ENCODE data around the gene AOC3.

The AOC3 gene, protein sequence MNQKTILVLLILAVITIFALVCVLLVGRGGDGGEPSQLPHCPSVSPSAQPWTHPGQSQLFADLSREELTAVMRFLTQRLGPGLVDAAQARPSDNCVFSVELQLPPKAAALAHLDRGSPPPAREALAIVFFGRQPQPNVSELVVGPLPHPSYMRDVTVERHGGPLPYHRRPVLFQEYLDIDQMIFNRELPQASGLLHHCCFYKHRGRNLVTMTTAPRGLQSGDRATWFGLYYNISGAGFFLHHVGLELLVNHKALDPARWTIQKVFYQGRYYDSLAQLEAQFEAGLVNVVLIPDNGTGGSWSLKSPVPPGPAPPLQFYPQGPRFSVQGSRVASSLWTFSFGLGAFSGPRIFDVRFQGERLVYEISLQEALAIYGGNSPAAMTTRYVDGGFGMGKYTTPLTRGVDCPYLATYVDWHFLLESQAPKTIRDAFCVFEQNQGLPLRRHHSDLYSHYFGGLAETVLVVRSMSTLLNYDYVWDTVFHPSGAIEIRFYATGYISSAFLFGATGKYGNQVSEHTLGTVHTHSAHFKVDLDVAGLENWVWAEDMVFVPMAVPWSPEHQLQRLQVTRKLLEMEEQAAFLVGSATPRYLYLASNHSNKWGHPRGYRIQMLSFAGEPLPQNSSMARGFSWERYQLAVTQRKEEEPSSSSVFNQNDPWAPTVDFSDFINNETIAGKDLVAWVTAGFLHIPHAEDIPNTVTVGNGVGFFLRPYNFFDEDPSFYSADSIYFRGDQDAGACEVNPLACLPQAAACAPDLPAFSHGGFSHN

DNA sequence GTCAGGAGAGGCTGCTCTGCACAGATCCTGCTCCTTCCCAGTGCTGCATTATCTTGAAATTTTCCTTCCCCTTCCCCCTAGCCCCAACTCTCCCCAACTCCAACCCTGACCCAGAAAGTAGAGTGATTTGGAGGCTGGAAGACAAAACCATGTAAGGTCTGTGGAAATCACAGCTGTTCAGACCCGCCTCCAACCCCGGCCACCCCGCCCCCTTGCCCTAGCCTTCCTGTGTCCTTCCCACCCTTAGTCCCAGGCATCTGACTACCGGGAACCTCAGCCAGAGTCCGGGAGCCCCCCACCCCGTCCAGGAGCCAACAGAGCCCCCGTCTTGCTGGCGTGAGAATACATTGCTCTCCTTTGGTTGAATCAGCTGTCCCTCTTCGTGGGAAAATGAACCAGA, at the start of gene AOC3:
Gene AOC3 (plus strand): TSS at position 246 of the 400 bp plus-strand sequence. CDS start 145 bp downstream, at position 391.
- DNase-seq: no peak

DNA sequence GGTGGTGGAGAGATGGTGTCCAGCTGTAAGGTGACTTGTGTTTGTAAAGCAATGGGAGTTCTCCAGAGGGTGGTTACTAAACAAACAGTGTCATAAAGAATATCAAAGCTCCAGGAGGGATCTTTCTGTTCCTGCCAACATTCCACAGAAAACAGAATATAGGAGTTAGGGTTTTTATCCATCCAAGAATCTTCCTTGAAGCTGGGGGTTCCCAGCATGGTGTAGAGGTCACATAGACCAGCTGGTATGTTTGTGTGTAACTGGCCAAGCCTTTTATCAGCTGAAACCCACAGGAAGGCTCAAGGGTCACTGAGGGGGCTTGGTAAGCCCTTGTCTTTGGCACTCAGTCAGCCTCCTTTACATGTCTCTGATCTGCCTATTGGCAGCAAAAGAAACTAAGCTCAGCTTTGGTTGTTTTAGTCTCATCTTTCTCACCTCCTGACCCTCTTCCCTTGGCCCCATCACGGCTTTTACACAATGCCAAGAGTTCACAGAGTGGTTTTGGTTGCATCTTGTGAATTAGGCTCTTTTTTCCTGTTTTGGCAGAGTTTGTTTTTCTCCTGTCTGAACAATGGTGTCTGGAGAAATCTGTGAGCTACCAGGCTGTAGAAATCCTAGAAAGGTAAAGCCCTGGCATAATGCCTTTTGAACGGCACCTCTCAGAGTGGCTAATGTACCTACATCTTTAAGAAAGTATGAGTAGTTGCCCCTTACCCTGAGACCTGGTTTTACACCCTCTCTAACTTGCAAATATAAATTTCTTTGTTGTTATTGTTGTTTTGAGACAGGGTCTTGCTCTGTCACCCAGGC, 47.7 kb upstream of the AOC3 start:
- no peak for DNase-seq

DNA sequence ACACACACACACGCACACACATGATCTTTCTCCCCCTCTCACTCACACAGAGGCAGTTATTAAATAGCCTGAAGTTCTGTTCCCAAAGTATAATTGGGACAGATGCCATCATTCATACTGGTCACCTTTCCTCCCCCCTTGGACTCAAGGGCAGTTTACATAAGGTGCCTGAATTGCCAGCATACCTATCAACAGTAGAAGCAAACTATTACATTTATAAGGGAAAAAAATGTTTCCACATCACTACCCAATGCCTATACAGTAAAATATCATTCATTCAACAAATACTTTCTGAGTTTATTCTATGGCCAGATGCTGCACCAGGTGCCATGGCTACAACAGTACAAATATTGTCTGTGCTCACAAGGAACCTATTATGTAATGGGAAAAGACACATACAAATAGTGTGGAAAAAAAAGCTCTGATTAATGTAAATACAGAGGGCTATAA, 46.1 kb upstream of the AOC3 start:
- no peak for DNase-seq

DNA sequence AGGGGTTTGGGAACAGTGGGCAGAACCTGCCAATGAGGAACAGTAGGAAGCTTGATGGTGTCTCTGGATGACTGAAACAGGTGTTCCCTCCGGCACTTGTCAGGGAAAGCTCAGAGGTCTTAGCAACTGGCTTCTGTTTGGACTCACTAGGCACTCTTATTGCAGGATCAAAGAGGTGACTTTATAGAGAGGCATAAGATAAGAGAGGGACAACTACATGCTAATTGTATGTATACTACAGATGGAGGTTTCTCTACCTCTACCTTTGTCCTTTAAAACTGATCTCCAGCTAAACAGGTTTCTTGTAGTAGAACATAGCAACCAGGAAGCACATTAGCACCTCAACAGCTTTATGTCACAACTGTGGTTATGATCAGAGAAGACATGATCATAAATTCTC, 44.8 kb upstream of the AOC3 start:
- no peak for DNase-seq

DNA sequence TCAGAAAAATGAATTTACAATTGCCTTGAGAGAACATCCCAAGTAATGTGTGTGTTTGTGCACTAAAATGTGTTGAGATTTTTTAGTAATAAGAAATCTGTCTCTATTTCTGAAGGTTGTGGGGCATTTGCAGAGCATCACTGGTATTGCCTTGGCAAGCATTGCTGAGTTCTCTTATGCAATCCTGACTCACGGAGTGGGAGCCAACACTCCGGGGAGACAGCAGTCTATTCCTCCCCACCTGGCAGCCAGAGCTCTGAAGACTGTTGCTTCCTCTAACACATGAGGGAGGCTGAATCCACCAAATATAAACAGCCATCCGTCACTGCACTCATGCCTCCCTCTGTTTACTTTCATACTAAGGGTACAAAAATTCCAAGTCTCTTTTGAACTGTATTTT, 41.7 kb upstream of the AOC3 start:
- no peak for DNase-seq

DNA sequence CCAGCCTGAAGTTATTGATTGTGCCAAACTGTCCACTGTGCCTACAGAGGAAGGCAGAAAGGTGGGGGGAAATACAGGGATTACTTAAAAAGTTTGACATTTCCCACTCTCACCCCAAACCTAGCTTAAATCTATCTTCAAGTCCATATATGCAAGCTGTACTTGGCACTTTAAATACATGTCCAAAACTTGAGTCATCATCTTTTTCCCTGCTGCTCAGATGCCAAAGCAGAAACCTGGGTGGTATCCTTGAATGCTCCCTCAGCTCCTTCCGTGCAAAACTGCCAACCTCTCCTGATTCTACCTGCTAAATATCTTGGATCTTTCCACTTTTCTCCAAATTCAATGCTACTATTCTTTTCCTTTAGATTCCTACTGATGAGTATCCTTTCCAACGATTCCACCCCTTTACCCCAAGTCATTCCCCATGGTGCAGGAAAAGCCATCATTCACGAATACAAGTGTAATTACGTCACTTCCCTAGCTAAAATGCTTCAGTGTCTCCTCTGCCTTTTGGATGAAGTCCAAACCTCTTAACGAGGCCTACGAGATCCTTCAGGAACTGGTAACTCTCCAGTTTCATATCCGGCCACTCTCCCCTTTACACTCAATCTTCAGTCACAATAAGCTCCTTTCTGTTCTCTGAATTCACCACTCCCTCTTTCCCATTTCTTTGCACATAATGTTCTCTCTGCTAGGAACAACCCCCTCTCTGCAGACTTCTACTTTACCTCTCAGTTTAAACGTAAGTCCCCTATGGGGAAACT, 36.2 kb upstream of the AOC3 start:
- no peak for DNase-seq

DNA sequence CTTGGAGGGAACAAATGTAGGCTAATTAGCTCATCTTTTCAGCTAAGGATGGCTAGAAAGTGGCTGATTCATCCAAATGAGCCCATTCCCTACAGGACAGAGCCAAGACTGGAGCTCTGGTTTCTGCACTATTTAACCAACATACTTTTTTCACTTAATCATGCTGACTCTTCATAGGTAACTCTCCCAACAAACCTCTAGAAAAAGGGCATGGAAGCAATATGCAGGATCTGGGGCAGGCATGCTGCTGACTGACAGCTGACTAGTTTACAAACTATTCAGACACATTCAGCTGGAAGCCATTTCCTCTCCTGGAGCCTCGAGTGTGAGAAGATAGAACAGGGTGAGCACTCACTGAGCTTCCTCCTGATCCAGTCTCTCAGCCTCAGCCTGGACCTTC, 33.1 kb upstream of the AOC3 start:
- DNase-seq: no peak

DNA sequence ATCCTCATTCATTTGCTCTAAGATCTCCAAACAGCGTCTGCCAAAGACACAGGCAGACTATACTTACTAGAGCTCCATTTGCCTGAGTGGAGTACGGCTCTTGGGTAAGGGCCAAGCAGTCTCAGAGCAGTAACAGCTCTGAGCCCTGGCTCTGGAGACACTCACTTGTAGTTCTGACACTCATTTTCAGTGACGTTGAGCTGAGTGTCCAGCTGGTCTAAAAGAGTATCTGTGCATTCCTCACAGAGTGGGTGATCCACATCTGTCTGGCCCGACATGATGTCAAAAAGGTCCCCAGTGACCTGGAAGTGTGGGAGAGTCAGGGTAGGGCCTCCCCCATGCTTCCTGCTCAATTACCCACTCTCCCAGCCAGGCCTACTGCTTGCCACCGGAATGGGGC, 32.6 kb upstream of the AOC3 start:
- DNase-seq: no peak

DNA sequence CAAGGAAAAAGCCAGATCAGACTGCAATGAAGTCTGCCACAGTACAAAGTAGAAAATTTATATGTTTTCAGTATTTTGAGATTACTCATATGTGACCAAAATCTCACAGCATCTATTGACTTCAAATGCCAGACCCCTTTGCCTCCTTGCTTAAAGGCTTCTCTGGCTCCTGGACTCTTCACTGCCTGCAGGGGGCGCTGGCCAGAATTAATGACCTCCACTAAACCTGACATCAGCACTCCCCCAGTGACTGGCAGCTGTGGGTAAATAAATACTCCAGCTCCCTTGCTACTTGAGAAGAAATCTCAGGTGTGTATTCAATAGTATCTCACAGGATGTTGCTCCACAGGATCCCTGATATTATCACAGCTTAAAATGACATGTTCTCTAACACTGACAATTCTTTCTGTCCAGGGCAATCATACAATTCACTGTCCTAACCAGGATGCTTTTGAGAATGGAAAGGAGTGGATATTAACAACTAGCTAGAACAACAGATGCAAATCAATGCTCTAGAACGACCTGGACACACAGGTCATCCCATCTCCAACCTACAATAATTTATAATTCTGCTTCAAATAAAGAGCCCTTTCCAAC, 31.0 kb upstream of the AOC3 start:
- peak; percentile 61 for DNase-seq

DNA sequence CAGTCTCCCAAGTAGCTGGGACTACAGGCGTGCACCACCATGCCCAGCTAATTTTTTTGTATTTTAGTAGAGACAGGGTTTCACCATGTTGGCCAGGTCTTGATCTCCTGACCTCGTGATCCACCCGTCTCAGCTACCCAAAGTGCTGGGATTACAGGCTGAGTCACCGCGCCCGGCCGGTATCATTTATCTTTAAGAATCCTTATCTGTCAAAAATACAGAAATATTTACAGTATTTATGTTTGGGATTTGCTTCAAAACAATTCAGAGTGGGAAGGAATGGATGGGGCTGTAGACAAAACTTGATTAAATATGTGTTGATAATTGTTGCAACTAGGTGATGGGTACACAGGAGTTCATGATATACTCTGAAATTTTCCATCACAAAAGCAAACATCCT, 29.8 kb upstream of the AOC3 start:
- DNase-seq: no peak

DNA sequence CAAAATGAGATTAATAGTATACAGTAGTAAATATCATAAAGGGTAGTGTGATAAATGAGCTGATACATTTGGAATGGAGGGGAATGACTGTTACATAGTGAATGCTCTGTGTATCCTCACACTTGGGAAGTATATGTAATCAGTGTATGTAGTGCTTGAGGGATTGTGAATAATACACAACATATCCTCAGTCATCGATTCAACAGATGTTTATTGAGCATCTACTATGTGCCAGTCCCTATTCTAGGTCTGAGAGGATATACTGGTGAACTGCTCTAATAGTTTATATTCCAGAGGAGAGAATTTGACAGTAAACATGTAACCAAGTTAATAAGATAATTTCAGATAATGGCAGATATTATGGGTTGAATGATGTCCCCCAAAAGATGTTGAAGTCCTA, 23.5 kb upstream of the AOC3 start:
- no peak for DNase-seq

DNA sequence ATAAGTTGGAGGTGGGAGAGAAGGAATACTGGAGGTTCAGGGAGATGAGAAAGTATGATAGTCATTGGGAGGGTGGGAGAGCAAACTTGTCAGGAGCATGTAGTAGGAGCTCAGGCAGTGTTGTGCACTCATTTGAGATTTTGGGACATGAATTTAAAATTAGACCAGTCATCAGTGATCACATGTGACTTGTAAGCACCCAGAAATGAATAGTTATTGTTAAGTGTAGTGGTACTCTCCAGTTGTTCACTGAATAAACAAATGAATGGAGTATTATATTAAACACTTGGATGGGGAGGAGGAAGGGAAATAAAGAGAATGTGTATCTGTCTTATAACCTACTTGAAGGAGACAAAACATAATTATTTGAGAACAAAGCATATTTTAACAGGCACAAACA, 20.0 kb upstream of the AOC3 start:
- DNase-seq: no peak

DNA sequence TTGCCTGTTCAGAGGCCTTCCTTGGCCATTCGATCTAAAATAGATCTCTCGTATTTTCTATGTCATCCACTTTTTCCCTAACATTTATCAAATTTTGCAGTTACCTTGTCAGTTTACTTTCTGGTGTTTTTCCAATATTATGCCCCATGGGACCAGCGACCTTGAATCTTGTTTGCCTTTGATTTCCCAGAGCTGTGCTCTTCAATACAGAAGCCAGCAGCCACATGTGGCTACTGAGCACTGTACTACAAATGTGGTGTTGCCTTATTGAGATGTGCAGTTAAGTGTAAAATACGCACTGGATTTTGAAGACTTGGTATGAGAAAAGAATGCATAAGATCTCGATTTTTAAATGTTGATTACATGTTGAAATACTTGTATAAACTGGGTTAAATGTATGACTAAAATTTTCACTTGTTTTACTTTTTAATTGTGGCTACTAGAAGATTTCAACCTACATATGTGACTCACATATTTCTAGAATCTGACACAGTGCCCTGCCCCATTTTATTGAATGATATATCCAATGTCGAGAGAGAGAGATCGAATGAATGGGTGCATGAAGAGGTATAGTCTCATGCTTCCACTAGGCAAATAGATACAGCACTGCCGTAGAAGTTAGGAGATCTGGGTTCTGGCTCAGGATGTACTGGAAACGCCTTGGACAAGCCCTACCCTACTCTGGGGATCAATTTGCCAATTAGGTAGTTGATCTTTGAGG, 18.6 kb upstream of the AOC3 start:
- DNase-seq: no peak

DNA sequence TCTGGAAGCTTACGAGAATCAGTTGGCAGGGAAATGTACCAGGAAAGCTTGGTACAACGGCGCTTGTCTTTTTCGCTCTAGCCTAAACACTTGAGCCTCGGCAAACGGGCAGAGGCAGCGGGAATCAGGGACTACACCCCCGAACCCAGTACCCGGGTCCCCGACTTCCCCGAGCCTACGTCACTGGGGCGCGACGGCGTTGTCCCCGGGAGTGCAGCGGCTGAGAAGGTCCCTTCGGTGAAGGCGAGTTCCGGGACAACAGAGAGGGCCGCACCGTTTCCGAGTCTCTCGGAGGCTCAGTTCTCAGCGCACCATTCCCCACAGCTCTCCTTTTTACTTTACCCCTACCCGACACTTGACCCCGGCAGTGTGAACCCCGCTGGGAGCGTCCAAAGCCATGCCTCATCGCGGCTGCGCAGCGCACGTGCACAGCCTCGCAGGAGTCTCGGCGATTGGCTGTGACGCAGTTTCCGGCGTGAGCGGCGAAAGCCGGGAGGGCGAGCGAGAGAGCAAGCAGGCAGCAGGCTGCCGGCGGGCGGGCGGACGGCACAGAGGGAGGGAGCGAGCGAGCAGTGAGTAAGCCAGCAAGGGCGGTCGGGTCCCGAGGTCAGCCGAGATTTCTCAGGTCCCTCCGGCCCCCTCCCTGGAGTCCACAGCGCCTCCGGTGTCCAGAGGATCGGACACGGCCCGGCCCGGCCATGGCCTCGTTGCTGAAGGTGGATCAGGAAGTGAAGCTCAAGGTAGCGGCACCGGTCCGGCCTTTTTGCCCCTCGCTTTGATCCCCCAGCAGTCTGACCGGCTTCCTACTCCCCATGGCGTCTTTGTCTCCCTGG, 17.8 kb upstream of the AOC3 start, which contains the start of gene PSME3:
Gene PSME3 (plus strand): TSS at position 464 of the 833 bp plus-strand sequence. CDS start 235 bp downstream, at position 699.
- peak; percentile 86 for DNase-seq

DNA sequence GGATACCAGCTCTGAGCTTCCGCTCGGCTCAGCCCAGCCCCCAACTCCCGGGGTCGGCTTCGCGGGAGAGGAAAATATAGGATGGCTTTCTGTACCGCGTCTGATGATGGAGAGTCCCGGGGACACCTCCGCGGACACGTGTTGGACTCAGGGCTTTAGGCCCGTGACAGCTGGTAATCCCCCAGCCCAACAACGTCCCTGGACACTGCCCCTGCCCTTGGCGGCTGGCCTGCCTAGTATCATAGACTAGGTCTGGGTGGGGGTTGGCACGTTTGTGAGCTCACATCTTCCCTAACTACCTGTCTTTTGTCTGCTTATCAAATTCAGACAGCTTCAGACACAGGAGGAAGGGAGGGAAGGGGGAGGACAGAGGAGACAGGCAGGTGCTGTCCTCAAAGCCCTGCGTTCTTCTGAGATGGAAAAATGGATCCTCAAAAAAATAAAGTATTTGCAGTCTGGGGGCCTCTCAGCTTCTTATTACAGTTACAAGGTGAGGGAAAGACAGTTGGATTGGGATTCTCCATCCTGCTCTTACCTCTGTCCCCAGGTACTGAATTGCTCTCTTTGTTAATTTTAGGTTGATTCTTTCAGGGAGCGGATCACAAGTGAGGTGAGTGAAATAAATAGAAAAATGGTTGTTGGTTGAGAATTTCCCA, 17.1 kb upstream of the AOC3 start:
- peak; percentile 21 for DNase-seq

DNA sequence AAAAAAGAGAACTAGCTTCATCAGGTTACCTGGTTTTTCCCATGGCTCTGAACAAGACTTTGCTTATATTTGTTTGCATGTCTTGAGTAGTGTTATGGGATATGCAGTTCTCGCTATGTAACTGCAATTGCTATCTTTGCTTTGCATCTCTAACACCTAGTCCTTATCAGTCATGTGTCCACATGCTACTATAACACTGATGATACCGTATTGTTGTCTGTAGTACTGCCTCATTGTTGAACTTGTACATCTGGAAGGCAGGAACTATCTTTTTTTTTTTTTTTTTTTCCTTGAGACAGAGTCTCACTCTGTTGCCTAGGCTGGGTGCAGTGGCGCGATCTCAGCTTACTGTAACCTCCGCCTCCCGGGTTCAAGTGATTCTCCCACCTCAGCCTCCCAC, 15.3 kb upstream of the AOC3 start:
- no peak for DNase-seq

DNA sequence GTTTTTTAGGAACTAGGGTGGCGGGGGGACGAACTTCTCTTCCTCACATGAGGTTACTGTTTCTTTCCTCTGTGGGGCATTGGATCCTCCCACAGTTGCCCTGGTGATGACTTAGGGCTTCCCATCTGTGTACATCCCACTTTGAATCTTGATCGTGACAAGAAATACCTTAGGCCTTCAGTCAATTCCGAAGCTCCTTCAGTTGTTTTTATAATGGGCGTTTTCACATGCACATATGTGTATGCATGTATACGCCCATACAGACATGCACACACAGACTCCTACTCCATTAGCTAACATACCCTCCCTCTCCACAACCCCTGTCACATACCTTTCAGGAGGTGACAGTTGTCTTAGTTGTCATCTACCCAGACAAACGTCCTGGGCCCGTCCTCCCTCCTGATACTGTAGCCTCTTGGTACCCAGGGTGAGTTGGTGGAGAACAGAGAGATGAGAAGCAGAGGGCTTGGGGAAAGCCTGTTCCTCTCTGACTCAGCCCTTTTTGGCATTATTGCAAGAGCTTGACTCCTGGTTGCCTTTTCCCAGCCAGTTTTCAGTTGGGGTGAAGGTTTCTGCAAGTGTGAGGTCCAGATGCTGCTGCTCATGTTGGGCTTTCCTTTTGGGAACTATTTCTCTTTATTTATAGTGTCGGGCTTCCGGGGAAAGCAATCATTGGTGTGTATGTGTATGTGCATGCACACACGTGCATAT, 8.9 kb upstream of the AOC3 start:
- DNase-seq: no peak

DNA sequence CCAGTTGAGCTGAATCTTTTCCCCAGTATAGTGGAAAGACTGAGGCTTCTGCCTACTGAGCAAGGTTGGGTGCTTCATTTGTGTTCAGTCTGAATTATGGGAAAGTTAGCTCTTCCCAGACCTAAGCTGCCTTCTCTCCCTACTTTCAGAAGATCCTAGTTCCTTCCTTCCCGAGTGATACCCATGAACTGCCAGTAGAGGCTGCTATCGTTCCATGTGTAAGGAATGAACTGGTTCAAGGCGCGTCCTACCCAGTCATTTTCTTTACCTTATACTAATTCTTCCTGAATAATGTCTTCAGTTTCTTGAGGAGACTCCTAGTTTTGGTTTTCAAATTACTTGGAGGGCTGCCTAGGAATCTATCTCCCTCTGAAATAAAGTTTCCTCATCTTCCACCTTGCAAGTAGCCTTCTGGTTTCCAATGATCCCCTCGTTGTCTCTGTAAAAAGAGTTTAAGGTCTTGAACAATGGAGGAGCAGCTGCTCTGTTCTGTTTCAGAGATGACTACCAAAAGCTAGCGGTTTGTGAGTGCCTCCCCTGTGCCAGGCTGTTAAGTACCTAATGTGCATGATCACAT, 7.6 kb upstream of the AOC3 start:
- no peak for DNase-seq

DNA sequence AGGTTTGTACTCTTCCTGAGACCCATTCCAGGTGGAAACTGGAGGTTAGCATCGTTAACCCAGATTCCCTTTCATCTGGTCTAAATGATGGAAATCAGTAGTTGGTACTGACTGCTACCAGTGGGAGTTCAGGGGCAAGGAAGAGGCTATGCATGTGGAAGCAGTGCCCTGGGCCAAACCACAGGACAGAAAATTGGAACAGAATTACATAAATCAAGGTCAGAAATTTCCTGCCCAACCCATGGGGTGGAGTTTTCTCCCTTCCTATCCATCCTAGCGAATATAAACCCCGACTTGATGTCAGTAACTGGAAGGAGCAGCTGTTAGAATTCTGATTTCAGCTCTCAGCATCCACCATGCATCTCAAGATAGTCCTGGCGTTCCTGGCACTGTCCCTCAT, 6.7 kb upstream of the AOC3 start, which contains the start of gene AOC2:
Gene AOC2 (plus strand): TSS at position 310 of the 400 bp plus-strand sequence. CDS start 47 bp downstream, at position 357.
- no peak for DNase-seq
